Activated CD4-positive, alpha-beta T cell treated with anti-CD3 and anti-CD28 coated beads, Interleukin-2, Interleukin-4, amounts not matched to agents 100 ng/mL and 50 ng/mL, durations not matched to agents 16 hours and 8 hours (primary cell): ENCODE measurements around the gene PDK2.

Experiments used
- DNase-seq: peaks from one replicate; pipeline ENCODE4 v3.0.0-alpha.2; 2020; ENCODE audit warnings: low spot score

Gene PDK2

DNA sequence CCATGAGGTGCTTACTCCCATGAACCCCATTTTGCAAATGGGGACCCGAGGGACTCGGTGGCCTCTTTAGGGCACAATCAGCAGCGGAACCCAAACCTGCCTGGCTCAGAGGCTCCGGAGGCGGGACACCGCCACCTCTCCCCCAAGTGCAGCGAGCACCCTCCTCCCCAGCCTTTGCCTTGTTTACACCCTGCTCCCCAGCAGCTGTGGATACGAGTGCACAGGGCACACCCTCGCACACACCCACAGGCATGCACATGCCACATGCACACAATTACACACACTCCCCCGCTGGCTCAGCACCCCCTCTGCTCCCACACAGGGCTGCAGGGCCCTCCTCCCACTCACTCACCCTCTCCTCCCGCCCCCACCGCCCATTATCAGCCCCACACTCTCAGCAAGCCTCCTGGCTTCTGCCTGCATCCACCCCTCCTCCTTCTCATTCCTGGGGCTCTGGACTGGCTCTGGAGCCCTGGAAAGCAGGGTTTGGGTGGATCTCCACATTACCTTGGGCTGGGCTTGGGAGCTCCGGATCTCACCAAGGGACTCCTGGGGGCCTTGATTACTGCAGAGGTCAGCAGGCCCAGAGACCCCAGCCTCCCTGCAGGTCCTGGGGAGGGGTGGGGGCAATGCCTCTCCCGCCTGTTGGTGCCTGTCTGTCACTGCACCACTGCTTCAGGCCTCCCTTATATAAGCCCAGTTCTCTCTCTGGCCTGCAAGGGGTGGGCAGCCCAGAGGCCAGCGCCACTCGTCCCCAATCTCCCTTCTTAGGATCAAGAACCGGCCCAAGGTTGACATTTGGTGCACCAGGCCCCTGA, 6.4 kb downstream of the PDK2 start:
- DNase-seq: no peak

DNA sequence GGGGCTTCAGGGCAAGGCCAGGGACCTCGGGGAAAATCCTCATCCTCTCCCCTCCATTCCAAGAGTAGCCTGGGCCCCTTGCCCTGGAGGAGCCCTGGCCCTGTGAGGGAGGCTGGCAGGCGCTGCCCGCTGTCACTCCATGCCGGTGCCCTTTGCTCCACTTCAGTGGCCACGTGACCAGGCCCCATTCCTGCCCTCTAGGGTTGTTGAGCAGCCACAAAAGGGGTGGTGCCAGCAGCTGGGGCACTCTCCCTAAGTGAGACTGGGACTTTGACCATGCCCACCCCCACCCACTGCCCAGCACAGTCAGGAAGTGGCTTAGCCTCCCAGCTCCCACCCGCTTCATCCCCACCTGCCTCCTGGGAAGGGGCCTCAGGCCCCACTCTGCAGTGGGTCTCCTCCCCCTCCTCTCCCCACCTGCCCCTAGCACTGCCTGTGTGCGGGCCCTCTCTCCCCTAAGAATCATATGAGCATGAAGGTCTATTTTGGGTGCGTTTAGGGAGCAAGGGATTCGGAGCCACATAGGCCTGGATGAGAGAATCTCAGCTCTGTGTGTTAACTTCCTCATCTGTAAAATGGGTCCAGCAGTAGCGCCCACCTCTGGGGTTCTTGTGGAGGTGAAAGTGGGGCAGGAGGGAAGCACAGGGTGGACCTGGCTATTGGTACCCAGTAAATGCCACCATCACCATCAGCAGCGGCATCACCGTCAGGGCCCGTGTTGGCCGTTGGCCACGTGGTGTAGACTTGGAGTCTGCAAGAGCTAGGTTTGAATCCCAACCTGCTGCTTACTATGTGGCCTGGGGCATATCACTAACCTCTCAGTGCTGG, 7.2 kb downstream of the PDK2 start:
- no peak for DNase-seq

DNA sequence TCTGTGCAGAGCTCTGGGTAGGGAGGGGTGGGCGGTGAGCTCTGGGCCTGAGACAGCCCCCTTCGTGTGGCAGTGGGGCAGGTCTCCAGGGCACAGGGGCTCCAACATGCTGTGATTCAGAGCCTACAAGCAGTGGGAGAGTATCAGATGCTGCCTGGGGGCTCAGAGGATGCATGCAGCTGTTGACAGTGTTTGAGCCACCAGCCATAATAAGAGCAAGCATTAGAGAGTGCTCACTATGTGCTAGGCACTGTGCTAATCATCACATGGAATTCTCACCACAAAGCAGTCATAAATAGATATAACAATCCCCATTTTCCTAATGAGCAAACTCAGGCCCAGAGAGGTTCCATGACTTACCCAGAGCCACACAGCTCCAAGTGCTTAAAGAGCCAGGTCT, 8.1 kb downstream of the PDK2 start:
- no peak for DNase-seq

DNA sequence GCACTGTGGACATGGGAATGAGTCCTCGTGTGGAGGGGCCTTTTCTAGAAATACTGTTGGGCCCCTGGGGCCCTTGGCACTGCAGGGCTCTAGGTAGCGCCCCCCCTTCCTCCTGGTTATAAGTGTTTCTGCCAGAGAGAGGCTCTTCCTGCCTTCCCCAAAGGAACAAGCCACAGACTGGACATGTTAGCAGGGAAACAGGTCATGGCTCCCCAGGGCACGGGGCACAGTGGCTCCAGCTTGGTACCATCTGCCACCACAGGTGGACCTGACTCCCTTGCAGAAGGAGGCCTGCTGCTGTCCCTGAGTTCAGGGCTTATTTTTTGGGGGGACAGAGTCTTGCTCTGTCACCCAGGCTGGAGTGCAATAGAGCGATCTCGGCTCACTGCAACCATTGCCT, 8.8 kb downstream of the PDK2 start:
- no peak for DNase-seq

DNA sequence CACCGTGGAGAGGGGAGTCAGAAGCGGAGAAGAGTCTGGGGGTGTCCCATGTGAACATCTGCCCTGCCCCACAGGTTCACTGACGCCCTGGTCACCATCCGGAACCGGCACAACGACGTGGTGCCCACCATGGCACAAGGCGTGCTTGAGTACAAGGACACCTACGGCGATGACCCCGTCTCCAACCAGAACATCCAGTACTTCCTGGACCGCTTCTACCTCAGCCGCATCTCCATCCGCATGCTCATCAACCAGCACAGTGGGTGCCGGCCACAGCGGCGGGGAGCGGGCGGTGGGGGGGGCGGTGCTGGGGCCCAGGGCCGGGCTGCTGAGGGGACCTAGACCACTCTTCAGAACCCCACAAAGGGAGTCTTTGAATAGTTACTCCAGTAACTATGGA, 10.7 kb downstream of the PDK2 start:
- no peak for DNase-seq

DNA sequence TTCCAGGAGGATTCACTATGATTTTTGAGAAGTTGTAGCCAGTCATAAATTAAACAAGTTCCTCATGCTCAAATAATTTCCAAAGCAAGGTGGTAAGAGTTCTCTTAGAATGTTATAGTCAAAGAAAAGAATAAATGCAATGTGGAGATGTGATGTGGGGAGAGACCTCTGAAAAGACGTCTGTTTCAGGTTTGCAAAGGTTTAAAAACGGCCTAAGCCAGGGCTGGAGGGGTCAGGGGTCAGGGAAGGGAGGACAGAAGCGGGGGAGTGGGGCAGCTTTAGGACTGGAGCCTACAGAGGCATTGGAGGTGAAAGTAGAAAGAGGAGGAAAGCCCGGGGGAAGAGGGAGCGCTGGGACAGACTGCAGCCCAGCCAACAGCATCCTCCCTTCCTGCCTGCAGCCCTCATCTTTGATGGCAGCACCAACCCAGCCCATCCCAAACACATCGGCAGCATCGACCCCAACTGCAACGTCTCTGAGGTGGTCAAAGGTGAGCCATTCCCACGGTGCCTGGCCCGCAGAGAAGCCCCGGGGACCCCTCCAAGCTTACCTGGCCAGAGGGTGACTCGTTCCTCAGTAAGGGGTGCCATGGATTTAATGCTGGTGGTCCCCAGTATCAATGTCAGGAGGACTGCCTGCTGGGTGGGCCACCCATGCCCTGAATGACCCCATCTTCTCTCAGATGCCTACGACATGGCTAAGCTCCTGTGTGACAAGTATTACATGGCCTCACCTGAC, 11.4 kb downstream of the PDK2 start:
- DNase-seq: no peak

DNA sequence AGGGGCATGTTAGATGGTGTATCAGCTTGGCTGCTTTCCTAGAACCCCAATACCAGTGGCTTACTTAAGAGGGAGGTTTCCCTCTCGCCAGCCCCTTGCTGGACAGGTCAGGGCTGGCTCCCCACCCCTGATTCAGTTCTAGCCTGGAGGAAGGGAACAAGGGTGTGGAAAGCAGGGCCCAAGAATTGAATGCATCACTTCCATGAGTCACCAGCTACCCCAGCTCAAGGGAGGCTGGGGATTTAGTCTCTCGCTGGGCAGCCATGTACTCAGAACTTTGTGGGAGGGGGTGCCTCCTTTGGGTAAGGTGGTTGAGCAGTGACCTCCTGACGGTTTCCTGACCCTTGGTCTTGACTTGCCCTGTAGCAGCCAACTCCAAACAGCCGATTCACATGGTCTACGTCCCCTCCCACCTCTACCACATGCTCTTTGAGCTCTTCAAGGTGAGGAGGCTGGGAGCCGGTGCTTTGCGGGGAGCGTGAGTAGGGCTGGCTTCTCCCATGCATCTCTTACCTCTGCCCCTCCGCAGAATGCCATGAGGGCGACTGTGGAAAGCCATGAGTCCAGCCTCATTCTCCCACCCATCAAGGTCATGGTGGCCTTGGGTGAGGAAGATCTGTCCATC, 12.8 kb downstream of the PDK2 start:
- DNase-seq: no peak

DNA sequence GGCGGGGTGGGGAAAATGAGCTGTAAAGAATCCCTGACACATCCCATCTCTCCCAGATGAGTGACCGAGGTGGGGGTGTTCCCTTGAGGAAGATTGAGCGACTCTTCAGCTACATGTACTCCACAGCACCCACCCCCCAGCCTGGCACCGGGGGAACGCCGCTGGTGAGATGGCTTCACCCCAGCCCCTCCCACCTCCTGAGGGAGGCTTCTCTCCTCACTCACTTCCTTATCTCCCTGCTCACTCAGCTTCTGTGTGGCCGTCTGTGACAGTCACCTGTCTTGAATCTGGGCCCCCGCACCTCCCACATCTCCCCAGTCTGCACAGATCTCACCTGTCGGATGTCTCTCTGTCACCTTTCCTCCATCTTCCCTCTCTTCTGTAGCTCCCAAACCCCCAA, 13.4 kb downstream of the PDK2 start:
- no peak for DNase-seq

DNA sequence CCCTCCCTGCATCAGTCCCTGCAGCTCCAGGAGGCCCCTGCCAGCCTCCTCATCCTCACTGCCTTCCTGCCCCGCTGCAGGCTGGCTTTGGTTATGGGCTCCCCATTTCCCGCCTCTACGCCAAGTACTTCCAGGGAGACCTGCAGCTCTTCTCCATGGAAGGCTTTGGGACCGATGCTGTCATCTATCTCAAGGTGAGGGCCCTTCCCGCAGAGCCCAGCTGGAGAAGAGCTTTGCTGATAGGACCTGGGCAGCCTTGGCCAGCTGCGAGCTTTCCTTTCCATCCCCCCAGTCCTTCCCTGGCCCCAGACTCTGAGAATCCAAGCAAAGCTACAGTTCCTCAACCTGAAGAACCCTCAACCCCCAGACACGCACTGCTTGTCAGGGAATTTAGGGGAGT, 14.1 kb downstream of the PDK2 start:
- no peak for DNase-seq

DNA sequence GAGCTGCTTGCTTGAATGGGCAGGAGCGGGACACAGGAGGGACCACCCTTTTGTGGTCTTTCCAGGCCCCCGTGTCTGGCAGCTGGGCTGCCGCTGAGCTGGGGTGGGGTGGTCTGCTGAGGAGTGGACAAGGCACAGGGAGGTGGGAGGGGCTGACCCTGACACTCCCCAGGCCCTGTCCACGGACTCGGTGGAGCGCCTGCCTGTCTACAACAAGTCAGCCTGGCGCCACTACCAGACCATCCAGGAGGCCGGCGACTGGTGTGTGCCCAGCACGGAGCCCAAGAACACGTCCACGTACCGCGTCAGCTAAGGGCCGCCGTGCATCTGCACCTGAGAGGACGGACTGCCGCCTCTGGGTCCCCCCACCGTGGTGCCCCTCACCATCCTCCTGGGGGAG, 14.6 kb downstream of the PDK2 start:
- no peak for DNase-seq

DNA sequence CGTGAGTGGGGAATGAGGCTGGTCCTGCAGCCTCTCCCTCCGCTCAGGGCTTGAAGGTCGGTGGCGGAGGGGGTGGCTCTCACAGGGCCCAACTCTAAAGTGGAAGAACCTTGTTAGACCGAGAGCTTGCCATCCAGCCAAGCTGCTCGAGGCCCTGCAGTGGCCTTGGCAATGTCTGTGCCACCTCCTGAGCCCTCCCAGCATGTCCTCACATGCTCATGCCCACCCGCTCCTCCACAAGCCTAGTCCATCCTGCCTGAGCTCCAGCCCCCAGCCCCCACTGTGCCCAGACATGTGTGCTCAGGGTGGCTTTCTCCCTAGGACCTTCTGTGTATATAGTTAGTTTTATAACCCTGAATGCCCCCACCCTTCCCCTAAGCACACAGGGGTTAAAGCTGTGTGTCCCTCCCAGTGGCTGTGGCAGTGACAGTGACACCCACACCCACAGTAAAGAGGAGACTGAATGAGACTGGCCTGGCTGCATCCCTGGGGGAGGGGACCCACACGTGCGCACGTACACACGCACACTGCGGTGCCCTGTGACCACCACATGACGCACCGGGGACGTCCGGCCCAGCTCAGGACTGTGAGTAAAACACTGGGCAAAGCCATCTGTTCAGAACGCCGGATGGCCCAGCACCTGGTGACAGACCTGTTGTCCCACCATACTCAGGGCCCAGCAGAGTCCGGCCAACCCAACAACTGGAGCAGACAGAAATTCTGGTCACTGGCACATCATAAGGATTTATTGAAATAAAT, 15.6 kb downstream of the PDK2 start:
- no peak for DNase-seq

DNA sequence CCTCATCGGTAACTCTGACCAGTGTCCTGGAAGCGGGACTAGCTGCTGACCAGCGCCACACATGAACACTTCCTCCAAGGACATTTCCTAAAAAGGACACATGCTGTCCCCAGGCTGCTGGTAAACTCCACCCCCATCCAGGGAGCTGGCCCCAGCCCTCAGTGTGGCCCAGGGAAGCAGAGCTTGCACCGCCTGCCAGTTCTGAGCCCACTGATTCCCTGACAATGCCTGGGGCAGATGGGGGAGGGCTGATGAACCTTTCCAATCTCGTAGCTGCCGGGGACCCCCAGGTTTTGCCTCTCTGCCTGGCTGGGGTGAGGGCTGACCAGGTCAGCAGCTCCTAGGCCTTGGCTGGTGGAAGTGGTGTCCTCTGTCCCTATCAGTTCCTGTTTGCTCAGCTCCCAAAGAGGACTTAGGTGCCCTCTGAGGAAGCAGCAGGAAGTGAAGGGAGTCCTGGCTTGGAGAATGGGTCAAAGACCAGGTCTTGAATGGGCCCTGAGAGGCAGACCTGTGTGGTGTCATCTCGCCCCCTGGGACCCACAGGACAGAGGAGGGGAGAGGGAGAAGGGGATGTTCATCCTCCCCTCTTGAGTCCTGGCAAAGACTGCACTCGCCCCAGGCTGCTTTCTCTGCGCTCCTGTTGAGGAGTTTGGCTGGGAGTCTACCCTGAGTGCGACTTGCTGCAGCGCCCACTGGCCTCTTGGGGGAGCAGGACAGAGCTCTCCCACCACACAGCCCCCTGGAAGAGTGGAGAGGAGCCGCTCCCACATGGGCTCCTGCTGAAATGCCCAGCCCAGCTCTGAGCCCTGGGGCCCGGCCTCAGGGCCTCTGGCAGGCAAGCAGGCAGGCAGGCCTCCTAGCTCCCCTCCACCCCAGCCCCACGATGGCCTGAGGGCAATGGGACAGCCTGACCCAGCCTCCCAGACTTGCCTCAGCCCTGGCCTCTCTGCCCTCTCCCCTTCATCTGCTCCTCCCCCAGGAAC, 16.8 kb downstream of the PDK2 start:
- DNase-seq: no peak

DNA sequence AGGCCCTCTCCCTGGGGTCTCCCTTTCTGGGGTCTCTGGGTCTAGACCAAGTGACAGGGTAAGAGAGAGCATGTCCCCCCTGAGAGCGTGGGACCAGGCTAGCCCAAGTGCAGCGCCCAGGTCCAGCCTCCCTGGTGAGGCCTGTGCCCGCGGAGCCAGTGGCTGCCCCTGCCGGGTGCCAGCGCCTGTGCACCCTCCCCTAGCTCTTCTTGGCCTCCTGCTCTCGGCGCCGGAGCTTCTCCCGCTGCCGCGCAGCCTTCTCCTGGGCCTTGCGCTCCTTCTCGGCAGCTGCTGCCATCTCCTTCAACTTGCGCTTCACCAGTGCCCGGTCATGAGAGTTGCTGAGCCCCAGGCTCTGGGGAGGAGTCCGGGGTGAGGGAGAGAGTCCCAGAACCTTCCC, 17.5 kb downstream of the PDK2 start:
- DNase-seq: no peak

DNA sequence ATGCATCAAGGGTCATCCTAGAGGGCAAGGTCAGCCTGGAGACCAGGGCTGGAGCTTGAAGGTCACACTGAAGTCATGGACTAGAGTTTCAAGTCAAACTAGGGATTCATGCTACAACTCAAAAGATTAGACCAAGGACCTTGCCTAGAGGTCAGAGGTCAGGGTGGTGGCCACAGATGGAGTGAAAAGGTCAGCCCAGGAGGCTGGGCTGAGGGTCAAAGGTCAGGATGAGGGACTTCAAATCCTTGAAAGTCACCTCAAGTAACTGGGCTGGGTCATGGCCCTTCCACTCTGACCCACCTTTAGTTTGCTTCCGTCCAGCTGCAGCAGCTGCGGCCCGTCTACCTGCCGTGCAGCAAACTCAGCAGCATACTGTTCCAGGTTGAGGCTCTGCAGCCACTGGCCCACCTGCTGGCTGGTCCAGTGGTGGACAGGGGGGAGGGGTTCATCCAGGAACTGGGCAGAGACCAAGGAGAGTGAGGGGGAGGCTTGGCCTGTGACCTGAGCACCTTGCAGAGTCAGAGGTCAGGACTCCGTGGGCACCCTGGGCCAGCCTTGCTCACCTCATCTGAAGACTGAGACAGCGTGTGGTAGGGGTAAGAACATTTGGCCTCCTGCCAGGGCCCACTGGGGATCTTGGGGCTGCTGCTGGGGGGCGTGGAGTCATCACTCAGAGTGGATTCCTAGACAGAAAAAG, 18.6 kb downstream of the PDK2 start:
- DNase-seq: no peak

DNA sequence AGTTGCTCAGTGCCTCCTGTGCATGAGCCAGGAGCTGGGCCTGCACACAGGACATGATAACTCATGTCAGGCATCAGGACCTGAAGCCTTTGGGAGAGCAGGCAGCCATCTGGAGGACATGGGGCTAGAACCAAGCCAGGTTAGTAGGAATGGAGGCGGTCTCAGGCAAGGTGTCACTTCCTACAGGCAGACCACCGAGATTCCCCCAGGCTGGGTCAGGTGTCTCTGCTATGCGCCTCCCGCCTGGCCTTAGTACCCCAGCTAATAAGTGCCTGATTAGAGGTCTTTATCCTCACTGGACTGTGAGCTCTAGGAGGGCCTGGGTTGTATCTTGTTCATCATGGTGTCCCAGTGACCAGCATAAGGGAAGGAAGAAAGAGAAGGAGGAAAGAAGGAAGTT, 19.2 kb downstream of the PDK2 start:
- no peak for DNase-seq

DNA sequence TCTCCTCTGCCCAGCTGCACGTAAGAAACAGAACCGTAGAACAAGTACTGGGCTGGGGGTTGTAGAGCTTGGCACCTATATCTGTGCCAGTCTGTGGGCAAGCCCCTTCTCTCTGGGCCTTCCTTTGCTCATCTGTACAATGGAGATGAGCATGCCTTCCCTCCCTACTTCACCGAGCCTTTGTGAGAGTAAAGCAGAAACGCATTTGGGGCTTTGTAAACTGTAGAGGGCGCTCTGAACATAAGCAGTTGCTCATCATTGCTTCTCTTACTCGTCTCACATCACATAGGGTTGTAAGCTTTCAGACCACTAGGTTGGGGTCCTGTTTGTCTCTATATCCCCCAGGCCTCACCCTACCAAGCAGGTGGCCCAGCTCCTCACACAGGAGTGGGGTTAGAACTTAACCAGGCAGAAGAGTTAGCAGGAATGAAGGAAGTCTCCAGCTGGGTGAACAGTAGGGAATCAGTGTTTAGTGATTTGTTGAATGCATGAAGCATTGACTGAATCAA, 19.8 kb downstream of the PDK2 start:
- peak; percentile 69 for DNase-seq

DNA sequence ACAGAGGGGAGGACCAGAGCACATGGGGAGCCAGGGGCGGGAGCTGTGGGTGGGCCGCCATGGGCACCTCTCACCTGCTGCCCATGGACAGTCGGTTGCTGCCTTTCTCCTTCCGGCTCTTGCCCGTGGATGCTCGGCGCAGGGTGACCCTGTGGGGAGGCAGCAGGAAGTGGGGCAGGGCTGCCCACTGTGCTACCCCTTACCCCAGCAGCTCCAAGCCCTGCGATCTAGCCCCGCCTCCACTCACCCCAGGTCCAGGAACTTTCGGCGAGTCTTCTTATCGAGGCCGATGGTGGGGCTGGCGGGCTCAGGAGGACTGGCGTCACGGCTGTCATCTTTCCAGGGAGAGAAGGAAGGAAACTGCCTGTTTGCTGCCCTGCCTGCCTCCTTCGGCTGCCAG, 20.6 kb downstream of the PDK2 start:
- DNase-seq: no peak

DNA sequence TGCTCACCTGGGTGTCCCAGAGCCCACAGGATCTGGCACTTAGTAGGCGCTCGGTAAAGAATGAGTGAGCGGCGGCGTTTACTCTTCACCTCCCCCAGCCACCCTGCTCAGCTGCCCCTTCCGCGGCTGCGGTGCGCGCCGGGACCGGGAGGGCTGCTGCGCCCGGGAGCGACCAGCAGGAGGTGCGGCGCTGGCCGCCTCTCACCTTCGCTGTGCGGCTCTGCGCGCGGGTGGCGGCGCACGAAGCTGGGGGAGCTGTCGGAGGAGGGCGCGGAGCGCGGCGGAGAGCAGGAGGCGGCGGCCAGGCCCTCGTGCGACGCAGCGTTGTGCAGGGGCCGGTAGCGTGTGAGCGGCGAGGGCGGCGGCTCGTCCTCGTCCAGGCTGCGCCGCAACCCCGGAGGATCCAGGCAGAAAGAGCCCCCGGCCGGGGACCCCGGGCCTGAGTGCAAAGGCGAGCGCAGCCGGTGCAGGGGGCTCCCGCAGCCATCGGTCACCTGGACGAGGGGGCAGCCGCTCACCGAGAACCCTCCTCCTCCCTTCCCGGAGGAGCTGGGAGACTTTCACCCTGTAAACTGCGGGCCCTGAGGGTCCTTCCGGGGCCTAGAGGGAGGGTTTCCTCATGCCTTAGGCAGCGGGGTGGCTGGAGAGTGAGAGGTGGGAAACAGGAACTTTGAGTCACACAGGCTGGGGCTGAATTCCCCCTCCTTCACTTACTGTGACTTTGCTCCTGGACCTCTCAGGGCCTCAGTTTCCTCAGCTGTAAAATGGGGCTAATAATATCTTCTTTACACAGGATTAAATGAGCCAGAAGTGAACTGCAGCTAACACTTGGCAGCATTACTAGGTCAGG, 22.3 kb downstream of the PDK2 start:
- peak; percentile 42 for DNase-seq
